Retinal pigment epithelial cell (primary cell): ENCODE measurements around the gene RAP1GAP.
"Not testable (repeated sequence)": the region's sequence is repeated elsewhere in the genome, so short reads cannot be mapped to it uniquely, and the experiment has no call there.

Source experiments
- DNase-seq: peaks from one replicate; pipeline ENCODE4 v3.0.0-alpha.2; 2010; ENCODE audit warnings: low read depth
- H3K4me3 ChIP-seq: 2 replicates; pipeline ENCODE4 v1.5.1; 2011; ENCODE audit warnings: mild to moderate bottlenecking, low read length, control low read depth, moderate library complexity
- TF ChIP-seq, protein P1 (sequence below): conservative IDR thresholded peaks from 2 replicates; pipeline ENCODE4 v1.5.1; 2011; ENCODE audit warnings: low read depth, low read length, control low read depth, inconsistent platforms

RAP1GAP gene

DNA sequence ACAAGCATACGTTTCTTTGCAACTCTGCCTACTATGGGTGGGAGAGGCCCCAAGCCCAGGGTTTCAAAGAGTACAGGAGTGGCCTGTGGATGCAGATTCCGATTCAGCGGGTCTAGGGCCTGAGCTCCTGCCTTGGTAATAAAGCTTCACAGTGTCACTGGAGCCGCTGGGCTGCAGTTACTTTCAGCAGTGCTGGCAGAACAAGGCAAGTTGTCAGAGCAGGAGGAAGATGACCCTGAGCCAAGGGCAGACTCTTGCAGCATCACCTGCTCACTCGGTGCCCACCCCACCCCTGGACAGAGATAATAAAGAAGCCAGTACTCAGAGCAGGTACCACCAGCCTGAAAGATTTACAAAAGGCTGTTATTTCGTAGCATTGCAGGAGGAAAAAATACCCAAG is 8.0 kb upstream of the RAP1GAP start:
- TF ChIP-seq, protein P1, sequence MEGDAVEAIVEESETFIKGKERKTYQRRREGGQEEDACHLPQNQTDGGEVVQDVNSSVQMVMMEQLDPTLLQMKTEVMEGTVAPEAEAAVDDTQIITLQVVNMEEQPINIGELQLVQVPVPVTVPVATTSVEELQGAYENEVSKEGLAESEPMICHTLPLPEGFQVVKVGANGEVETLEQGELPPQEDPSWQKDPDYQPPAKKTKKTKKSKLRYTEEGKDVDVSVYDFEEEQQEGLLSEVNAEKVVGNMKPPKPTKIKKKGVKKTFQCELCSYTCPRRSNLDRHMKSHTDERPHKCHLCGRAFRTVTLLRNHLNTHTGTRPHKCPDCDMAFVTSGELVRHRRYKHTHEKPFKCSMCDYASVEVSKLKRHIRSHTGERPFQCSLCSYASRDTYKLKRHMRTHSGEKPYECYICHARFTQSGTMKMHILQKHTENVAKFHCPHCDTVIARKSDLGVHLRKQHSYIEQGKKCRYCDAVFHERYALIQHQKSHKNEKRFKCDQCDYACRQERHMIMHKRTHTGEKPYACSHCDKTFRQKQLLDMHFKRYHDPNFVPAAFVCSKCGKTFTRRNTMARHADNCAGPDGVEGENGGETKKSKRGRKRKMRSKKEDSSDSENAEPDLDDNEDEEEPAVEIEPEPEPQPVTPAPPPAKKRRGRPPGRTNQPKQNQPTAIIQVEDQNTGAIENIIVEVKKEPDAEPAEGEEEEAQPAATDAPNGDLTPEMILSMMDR = no peak
- H3K4me3 ChIP-seq = no peak overlapping the region
- DNase-seq = no peak

DNA sequence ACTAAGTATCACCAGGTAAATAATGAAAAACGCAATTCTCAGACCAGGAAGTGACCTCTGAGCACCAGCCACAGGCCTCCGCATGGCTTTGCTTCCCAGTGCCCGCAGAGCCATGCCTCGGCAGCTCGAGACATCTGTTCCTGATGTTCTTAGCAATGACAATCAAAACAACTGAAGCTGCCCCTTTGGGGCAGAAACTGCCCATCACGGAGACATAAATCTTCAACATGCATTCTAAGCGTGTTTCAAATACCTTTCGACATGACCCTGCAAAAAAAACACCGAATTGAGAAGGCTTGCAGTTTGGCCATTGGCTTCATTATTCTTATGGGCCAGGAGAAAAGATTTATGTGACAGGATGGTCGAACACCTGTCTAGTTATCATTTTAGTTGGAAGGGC is 5.8 kb upstream of the RAP1GAP start:
- H3K4me3 ChIP-seq = no peak overlapping the region
- TF ChIP-seq, protein P1 = no peak
- DNase-seq = no peak

DNA sequence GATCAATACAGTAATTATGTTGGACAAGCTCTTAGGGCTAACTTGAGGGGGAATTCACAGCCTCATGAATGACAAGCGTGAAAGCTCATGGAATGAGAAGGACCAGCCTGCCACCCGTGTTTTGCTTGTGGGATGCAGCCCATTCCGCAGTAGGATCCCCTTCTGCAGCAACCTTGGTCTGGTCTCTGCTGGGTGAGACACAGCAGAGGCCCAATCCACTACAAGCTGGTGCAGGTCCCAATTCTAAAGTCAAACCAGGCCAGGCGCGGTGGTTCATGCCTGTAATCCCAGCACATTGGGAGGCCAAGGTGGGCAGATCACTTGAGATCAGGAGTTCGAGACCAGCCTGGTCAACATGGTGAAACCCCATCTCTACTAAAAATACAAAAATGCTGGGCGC is 4.7 kb upstream of the RAP1GAP start:
- H3K4me3 ChIP-seq, DNase-seq: not testable (repeated sequence)

DNA sequence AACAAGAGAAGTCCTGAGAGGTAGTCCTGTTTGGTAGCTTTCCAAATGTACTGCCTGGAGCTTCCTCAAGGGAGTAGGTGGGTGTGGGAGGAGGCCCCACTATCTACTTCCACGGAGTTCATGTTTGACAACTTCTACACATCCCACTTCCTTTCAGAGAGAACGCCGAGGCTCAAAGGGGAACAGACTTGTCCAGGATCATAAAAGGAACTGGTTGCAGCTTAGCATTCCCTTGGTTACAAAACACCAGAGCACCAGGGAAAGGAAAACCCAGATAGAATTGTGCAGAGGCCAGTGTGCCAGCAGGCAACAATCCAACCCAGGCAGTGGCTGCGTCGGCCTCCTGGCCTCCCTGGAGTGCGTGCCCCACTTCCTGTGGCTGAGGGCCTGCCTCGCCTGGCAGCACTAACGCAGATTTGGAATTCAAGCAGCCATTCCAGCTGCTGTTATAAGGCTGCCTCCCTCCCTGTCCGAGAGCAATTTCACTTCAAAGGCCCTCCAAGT is 4.2 kb upstream of the RAP1GAP start:
- no peak overlapping the region for H3K4me3 ChIP-seq
- DNase-seq = no peak
- TF ChIP-seq, protein P1 = no peak

DNA sequence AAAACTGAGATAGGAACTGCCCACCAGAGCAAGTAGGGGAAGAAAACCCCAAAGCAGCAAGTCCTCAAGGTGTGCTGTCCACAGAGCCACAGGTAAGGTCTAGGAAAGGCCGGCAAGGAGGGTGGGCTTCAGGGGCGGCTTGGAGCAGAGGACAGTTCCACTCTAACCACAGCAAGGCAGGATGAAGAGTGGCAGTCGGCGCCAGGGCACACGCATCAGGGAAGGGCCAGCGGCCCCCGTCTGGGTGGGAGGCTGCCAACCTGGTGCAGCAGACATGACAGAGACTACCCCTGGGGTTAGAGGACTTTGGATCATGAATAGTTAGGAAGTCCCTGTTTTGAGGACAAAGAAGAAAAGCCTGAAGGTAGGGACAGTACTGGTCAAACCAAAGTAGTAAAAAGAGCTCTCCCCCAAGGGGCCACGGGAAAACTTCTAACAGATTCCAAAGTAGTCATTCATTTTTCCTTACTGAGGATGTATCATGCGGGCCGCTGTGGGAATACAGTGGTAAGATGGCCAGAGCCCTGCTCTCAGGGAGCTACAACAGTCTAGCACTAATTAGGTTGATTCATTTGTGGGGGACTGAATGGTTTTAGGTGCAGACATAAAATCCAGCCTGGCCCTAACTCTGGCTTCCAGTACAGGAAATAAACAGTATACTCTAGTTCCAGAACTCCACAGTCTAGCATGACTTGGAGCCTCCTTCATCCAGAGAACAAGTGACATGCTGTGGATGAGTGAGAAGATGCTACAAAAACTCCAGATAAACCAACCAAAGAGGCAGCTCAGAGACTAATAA is 3.5 kb upstream of the RAP1GAP start:
- DNase-seq = no peak
- TF ChIP-seq, protein P1 = no peak
- H3K4me3 ChIP-seq = no peak overlapping the region

DNA sequence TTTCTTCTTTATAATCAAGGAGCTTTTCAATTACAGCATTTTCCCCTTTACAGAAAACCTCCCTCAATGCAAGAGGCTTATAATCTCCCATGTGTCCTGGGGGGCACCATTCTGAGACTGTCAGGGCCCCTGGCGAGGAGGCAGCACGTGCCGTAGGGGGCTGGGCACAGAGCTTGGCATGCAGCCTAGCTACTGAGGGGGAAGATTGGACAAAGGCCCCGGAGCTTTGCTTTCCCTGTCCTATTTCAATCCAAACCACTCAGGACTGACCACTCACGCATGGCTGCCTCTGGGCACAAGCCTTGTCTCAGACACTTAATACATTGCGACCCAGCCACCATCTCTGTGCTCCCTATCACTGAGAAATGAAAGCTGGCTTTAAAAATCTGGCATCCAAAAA is 2.8 kb upstream of the RAP1GAP start:
- TF ChIP-seq, protein P1 = no peak
- no peak for DNase-seq
- H3K4me3 ChIP-seq = no peak overlapping the region

DNA sequence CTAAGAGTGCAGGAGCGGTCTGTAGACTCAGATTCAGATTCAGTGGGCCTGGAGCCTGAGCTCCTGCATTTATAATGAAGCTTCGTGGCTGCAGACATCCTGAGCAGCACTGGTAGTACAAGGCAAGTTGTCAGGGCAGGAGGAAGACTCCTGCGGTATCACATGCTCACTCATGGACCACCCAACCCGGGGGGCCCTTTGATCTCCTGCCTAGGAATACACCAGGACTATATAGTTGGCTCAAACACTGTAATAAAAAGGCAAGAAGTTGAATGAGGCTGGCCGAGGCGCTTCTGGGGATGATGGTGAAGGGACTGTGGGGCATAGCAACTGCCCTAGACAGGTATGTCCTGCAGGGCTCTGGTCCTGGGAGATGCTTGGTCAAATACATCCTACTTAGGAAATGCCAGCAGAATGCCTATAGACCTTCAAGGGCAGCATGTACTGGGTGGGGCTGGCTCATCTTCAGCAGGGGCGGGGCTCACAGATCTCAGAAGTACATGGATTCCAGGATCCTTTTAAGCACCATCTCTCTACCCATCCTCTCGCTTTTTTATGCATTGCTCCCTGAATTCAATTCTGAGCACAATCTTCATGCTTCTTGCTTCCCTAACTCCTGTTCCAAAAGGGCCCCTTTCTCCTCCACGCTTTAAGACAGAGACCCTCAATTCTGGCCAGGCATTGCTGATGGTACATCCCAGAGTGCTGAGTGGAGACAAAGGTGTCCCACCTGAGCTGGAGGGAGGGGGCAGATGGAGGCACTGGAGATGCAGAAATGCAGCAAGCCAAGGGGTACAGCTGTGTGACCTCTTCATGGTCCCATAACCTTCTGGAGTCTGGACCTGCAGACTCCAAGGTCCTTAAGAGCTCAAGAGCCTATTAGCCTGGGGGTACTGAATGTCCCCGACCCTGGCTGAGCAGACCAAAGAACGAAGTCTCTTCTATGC is 2.1 kb upstream of the RAP1GAP start:
- TF ChIP-seq, protein P1 = no peak
- no peak overlapping the region for H3K4me3 ChIP-seq
- DNase-seq = no peak
